Measurements from ENCODE around the gene CDH18.

Gene CDH18

DNA sequence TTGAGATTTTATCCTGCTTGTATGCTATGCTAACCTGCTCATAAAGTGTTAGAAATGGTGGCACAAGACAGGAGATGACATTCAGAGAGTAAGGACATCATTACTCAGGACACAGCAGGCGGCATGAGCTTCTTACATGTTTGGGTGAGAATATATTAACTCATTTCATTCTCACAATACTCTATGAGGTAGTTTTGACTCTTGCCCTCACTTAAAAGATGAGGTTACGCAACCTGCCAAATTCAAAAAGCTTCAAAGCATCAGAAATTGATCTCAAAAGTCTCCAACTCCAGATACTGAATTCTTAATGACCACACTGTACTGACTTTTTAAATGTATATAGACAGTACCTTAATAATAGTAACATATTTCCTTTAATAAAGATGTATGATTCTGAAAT is 60.8 kb downstream of the CDH18 start:
- H3K4me1 ChIP-seq (ENCODE audit: low read depth, poor library complexity, severe bottlenecking), result no peaks in the 10 kb centered on the region
- no peak overlapping the region for H3K4me3 ChIP-seq (IDR thresholded peaks at IDR 0.05; ENCODE audit: insufficient read depth, low read depth, low read length)
- no peaks in the 10 kb centered on the region for H4K20me1 ChIP-seq (ENCODE audit: insufficient read depth)
- no peak overlapping the region for H2AFZ ChIP-seq (ENCODE audit: low read depth)
- no peak overlapping the region for H3K27ac ChIP-seq
- no peak overlapping the region for H3K4me2 ChIP-seq
- H3K9ac ChIP-seq, result no peak overlapping the region
- TF ChIP-seq, protein P1, sequence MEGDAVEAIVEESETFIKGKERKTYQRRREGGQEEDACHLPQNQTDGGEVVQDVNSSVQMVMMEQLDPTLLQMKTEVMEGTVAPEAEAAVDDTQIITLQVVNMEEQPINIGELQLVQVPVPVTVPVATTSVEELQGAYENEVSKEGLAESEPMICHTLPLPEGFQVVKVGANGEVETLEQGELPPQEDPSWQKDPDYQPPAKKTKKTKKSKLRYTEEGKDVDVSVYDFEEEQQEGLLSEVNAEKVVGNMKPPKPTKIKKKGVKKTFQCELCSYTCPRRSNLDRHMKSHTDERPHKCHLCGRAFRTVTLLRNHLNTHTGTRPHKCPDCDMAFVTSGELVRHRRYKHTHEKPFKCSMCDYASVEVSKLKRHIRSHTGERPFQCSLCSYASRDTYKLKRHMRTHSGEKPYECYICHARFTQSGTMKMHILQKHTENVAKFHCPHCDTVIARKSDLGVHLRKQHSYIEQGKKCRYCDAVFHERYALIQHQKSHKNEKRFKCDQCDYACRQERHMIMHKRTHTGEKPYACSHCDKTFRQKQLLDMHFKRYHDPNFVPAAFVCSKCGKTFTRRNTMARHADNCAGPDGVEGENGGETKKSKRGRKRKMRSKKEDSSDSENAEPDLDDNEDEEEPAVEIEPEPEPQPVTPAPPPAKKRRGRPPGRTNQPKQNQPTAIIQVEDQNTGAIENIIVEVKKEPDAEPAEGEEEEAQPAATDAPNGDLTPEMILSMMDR (conservative IDR thresholded peaks at IDR 0.05; ENCODE audit: low read depth, low read length), result no peak
- no peaks in the 10 kb centered on the region for H3K27me3 ChIP-seq (ENCODE audit: insufficient read depth, low read depth)
- no peaks in the 10 kb centered on the region for H3K79me2 ChIP-seq (ENCODE audit: insufficient read depth, low read depth)
- no peaks in the 10 kb centered on the region for H3K36me3 ChIP-seq (ENCODE audit: insufficient read depth)

DNA sequence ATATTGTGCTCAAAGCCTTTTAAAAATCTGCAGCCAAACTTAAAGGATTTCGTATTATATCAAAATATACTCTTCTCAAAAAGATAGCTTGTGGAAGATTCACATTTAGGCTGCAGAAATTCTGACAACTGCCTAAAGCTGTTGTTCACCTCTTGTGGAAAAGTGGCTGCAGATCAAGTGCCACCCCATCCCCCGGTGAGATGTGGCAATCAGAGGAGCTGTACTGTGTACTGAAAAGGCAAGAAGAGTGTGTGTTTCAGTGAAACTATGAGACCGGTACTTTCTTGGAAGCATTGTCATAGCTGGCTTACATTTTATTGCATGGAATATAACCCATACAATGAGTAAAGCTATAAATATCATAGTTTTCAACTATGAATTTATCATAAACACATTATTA is 64.3 kb downstream of the CDH18 start:
- Histone ChIP-seq H2AFZ (ENCODE audit: low read depth) (no peak overlapping the region), H3K9ac (no peak overlapping the region), H4K20me1 (ENCODE audit: insufficient read depth) (no peaks in the 10 kb centered on the region), H3K27ac (no peak overlapping the region), H3K79me2 (ENCODE audit: insufficient read depth, low read depth) (no peaks in the 10 kb centered on the region), H3K4me2 (no peak overlapping the region), H3K4me1 (ENCODE audit: low read depth, poor library complexity, severe bottlenecking) (no peaks in the 10 kb centered on the region), H3K36me3 (ENCODE audit: insufficient read depth) (no peaks in the 10 kb centered on the region), H3K4me3 (IDR thresholded peaks at IDR 0.05; ENCODE audit: insufficient read depth, low read depth, low read length) (no peak overlapping the region), H3K27me3 (ENCODE audit: insufficient read depth, low read depth) (no peaks in the 10 kb centered on the region)
- TF ChIP-seq, protein P1 (conservative IDR thresholded peaks at IDR 0.05; ENCODE audit: low read depth, low read length), result no peak

DNA sequence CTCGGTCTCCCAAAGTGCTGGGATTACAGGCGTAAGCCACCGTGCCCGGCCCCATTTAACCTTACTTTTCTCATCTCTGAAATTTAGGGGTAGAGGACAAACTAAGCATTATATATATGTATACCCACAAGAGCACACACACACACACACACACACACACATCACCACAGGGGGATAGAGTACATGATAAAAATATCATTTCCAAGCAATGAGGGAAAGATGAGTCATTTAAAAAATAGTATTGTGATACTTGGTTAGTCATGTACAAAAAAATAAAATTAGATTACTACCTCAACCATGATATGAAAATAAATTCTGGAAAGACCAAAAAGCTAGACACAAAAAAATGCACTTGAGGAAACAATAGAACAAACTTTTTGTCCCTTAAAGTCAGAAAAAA is 67.2 kb downstream of the CDH18 start:
- no peaks in the 10 kb centered on the region for H3K36me3 ChIP-seq (ENCODE audit: insufficient read depth)
- no peaks in the 10 kb centered on the region for H3K27me3 ChIP-seq (ENCODE audit: insufficient read depth, low read depth)
- H3K4me2 ChIP-seq, result no peak overlapping the region
- no peaks in the 10 kb centered on the region for H3K79me2 ChIP-seq (ENCODE audit: insufficient read depth, low read depth)
- H4K20me1 ChIP-seq (ENCODE audit: insufficient read depth), result no peaks in the 10 kb centered on the region
- no peak overlapping the region for H3K9ac ChIP-seq
- no peak overlapping the region for H3K4me3 ChIP-seq (IDR thresholded peaks at IDR 0.05; ENCODE audit: insufficient read depth, low read depth, low read length)
- TF ChIP-seq, protein P1 (conservative IDR thresholded peaks at IDR 0.05; ENCODE audit: low read depth, low read length), result no peak
- no peaks in the 10 kb centered on the region for H3K4me1 ChIP-seq (ENCODE audit: low read depth, poor library complexity, severe bottlenecking)
- no peak overlapping the region for H2AFZ ChIP-seq (ENCODE audit: low read depth)
- no peak overlapping the region for H3K27ac ChIP-seq

DNA sequence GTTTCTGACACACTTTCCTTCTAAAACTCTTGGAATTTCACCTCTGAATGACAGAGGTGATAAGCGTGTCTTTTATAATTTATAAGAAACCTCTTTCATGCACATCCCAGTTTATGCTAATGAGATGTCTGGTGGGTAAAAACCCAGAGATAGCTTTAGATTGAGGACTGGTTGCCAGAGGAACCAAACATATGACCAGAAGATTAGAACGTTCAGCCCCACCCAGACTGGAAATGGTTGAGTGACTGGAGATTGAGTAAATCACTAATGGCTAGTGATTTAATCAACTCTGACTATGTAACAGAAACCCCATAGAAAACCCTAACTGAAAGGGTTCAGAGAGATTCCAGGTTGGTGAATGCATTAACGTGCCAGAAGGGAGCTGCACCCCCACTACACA is 69.2 kb downstream of the CDH18 start:
- no peaks in the 10 kb centered on the region for H3K36me3 ChIP-seq (ENCODE audit: insufficient read depth)
- H3K4me2 ChIP-seq, result no peak overlapping the region
- H2AFZ ChIP-seq (ENCODE audit: low read depth), result no peak overlapping the region
- no peaks in the 10 kb centered on the region for H3K79me2 ChIP-seq (ENCODE audit: insufficient read depth, low read depth)
- H3K27me3 ChIP-seq (ENCODE audit: insufficient read depth, low read depth), result no peaks in the 10 kb centered on the region
- no peaks in the 10 kb centered on the region for H4K20me1 ChIP-seq (ENCODE audit: insufficient read depth)
- H3K4me1 ChIP-seq (ENCODE audit: low read depth, poor library complexity, severe bottlenecking), result no peaks in the 10 kb centered on the region
- no peak overlapping the region for H3K27ac ChIP-seq
- no peak overlapping the region for H3K4me3 ChIP-seq (IDR thresholded peaks at IDR 0.05; ENCODE audit: insufficient read depth, low read depth, low read length)
- no peak overlapping the region for H3K9ac ChIP-seq
- TF ChIP-seq, protein P1 (conservative IDR thresholded peaks at IDR 0.05; ENCODE audit: low read depth, low read length), result no peak
